GM12864 (cell line): ENCODE data around the gene F8A3.

Source experiments
- DNase-seq: peaks from one replicate; pipeline ENCODE4 v3.0.0-alpha.2; 2011; ENCODE audit warnings: low read depth
- H3K4me3 ChIP-seq: 2 replicates; pipeline ENCODE4 v1.5.1; 2011; ENCODE audit warnings: mild to moderate bottlenecking, low read depth, low read length, control low read depth
- TF ChIP-seq, protein P1 (sequence below): IDR thresholded peaks from 2 replicates; pipeline ENCODE4 v1.5.1; 2011; ENCODE audit warnings: low read depth, mild to moderate bottlenecking, moderate library complexity, low read length, control low read depth, inconsistent platforms; ENCODE audit errors: missing control alignments

F8A3 gene

GRCh38 chrX:155434906-155435743 is 23.3 kb downstream of the F8A3 start:
- DNase-seq, result no peak
- TF ChIP-seq, protein P1, sequence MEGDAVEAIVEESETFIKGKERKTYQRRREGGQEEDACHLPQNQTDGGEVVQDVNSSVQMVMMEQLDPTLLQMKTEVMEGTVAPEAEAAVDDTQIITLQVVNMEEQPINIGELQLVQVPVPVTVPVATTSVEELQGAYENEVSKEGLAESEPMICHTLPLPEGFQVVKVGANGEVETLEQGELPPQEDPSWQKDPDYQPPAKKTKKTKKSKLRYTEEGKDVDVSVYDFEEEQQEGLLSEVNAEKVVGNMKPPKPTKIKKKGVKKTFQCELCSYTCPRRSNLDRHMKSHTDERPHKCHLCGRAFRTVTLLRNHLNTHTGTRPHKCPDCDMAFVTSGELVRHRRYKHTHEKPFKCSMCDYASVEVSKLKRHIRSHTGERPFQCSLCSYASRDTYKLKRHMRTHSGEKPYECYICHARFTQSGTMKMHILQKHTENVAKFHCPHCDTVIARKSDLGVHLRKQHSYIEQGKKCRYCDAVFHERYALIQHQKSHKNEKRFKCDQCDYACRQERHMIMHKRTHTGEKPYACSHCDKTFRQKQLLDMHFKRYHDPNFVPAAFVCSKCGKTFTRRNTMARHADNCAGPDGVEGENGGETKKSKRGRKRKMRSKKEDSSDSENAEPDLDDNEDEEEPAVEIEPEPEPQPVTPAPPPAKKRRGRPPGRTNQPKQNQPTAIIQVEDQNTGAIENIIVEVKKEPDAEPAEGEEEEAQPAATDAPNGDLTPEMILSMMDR, result no peak
- H3K4me3 ChIP-seq, result no peak overlapping the region

DNA sequence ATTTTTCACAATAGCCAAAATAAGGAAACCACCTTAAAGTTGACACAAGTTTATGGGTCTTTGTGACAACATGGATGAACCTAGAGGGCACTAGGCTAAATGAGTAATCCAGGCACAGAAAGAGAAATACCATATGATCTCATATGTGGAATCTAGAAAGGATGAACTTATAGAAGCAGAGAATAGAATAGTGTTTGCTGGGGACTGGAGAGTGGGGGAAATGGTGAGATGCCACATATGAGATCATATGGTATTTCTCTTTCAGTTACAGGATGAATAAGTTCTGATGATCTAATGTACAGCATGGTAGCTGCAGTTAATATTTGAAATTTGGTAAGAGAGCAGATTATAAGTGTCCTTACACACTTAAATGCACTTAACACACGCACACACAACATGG is 40.7 kb downstream of the F8A3 start:
- no peak overlapping the region for H3K4me3 ChIP-seq
- TF ChIP-seq, protein P1, result no peak
- DNase-seq, result no peak
